Activated T-helper 2 cell treated with anti-CD3 and anti-CD28 coated beads, Interferon-gamma antibody, Interleukin-2, Interleukin-4, amounts not matched to agents 10 μg/mL and 5 μg/mL and 100 μg/mL, durations not matched to agents 14 hours and 24 hours and 36 hours (primary cell): ENCODE results near the gene HSD11B1L. TPM values are rescaled to one million over a fixed set of nuclear protein-coding genes. Genes with fewer than 3 reads are reported as not detected.

Experiments
- DNase-seq: peaks from one replicate; pipeline ENCODE4 v3.0.0; 2021; ENCODE audit warnings: low spot score
- H3K27ac Mint-ChIP-seq: one replicate; pipeline ENCODE4 v1.8.0; 2021; ENCODE audit warnings: mixed read lengths
- H3K27me3 Mint-ChIP-seq: one replicate; pipeline ENCODE4 v1.8.0; 2021; ENCODE audit warnings: low read depth, mixed read lengths
- H3K36me3 Mint-ChIP-seq: one replicate; pipeline ENCODE4 v1.8.0; 2021; ENCODE audit warnings: low read depth, mixed read lengths
- H3K4me1 Mint-ChIP-seq: one replicate; pipeline ENCODE4 v1.8.0; 2021; ENCODE audit warnings: low read depth, mixed read lengths
- H3K4me3 Mint-ChIP-seq: one replicate; pipeline ENCODE4 v1.8.0; 2021; ENCODE audit warnings: low read depth, mild to moderate bottlenecking, moderate library complexity, mixed read lengths
- H3K9me3 Mint-ChIP-seq: one replicate; pipeline ENCODE4 v1.8.0; 2021; ENCODE audit warnings: mixed read lengths
- intact Hi-C: fragments of 100-400 bp; cut with micrococcal nuclease; formaldehyde crosslinking; loops from one replicate; pipeline ENCODE4 v1.15.1; 2023
- total RNA-seq: library from RNA; stranded (reverse); gene quantifications from 2 replicates; pipeline ENCODE4 v1.2.3, GENCODE V29; 2022

HSD11B1L gene
- total RNA-seq, 1 donor from 2014 or later, result 2.5 TPM

DNA sequence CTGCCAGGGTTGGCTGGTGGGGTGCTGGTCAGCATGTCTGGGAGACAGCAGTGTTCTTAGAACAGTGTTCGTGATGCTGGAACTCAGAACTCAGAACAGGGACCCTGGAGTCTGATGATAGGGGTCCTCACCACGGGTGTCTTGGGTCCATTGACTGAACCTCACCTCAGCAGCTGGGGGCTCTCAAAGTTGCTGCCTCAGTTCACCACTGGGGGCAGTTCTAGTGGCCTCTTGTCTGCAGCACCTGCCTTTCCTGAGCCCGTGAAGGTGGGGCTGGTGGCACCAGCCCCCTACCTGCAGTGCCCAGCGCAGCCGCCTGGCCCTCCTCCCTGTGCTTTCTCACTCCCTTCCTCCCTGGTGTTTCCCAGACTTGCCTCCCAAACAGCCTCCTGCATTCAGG, 29.5 kb upstream of the HSD11B1L start:
- no peak overlapping the region for H3K27ac Mint-ChIP-seq
- H3K4me1 Mint-ChIP-seq, result no peaks in the 10 kb centered on the region
- no peak overlapping the region for H3K4me3 Mint-ChIP-seq
- intact Hi-C loops, result no loop called here
- H3K27me3 Mint-ChIP-seq, result no peaks in the 10 kb centered on the region
- DNase-seq, result no peak
- H3K9me3 Mint-ChIP-seq, result no peaks in the 10 kb centered on the region
- H3K36me3 Mint-ChIP-seq, result peaks cover 82% of the 10 kb centered on the region

DNA sequence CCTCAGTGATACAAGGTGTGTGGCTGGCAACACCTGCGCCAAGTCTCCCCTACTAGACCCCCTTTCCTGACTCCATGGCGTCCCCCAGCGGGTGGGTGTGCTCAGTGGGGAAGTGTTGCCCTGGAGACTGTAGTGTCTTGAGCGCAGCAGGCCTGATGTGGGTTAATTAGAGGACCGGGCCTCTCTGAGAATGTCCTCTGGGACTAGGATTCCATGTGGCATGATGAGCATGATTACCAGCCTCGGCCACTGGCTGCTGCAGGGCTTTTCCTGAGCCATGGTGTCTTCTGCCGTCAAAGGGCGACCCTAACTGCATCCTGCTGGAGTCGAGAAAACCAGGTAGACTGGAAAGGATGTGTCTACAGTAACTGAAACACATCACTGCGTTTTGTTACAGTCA, 28.6 kb upstream of the HSD11B1L start:
- DNase-seq, result no peak
- Mint-ChIP-seq H3K4me3 (no peak overlapping the region), H3K9me3 (no peaks in the 10 kb centered on the region), H3K27ac (no peak overlapping the region), H3K36me3 (peaks cover 77% of the 10 kb centered on the region), H3K4me1 (no peaks in the 10 kb centered on the region), H3K27me3 (no peaks in the 10 kb centered on the region)
- intact Hi-C loops, result no loop called here

DNA sequence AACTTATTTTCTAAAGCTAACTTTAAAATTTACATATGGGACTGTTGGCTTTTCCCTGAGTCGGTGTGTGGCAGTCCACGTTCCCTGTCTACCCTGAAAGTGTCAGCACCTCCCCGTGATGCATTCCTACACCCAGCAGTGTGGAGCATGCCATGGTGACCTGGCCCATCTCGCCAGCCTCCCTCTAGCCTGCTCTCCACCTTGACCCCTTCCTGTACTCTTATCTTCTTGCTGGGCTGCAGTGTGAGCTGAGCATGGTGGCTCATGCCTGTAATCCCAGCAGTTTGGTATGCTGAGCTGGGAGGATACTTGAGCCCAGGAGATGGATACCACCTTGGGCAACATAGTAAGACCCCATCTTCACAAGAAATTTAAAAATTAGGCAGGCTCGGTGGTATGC, 25.9 kb upstream of the HSD11B1L start:
- DNase-seq, result no peak
- Mint-ChIP-seq H3K27ac (no peak overlapping the region), H3K36me3 (peaks cover 68% of the 10 kb centered on the region), H3K27me3 (no peaks in the 10 kb centered on the region), H3K4me1 (no peaks in the 10 kb centered on the region), H3K4me3 (no peak overlapping the region), H3K9me3 (no peaks in the 10 kb centered on the region)
- intact Hi-C loops, result no loop called here

DNA sequence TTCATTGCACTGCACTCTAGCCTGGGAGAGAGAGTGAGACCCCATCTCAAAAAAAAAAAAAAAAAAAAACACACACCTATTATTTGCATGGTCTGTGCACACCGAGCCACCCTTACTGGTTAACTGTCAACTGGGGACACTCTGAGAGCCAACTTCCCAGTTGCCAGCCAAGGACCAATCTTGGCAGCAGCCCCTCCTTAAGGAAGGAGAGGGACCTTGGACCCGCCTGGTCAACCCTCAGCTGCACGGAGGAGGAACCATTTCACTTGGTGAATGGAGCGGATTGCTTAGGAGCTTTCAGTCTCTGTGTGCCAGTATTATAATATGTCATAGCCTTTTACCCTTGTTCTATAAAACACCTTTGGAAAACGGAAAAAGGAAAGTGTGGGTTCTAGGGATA, 25.4 kb upstream of the HSD11B1L start:
- no peak overlapping the region for H3K4me3 Mint-ChIP-seq
- DNase-seq, result no peak
- intact Hi-C loops, result no loop called here
- no peak overlapping the region for H3K27ac Mint-ChIP-seq
- H3K36me3 Mint-ChIP-seq, result peaks cover 65% of the 10 kb centered on the region
- H3K9me3 Mint-ChIP-seq, result no peaks in the 10 kb centered on the region
- no peaks in the 10 kb centered on the region for H3K4me1 Mint-ChIP-seq
- H3K27me3 Mint-ChIP-seq, result no peaks in the 10 kb centered on the region

DNA sequence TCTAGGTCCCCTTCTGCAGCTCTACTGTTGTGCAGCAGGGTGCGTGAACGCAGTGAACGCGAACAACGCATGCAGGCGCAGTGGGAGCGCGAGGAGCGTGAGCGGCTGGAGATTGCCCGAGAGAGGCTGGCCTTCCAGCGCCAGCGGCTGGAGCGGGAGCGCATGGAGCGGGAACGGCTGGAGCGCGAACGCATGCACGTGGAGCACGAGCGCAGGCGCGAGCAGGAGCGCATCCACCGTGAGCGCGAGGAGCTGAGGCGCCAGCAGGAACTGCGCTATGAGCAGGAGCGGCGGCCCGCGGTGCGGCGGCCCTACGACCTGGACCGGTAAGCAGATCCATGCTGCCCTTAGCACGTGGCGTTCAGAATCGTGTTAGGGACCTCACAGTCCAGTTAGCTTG, 19.3 kb upstream of the HSD11B1L start:
- no peak overlapping the region for H3K27ac Mint-ChIP-seq
- H3K27me3 Mint-ChIP-seq, result no peaks in the 10 kb centered on the region
- no peak overlapping the region for H3K4me3 Mint-ChIP-seq
- H3K36me3 Mint-ChIP-seq, result peaks cover 61% of the 10 kb centered on the region
- intact Hi-C loops, result no loop called here
- no peaks in the 10 kb centered on the region for H3K9me3 Mint-ChIP-seq
- DNase-seq, result no peak
- peaks cover 5% of the 10 kb centered on the region for H3K4me1 Mint-ChIP-seq

DNA sequence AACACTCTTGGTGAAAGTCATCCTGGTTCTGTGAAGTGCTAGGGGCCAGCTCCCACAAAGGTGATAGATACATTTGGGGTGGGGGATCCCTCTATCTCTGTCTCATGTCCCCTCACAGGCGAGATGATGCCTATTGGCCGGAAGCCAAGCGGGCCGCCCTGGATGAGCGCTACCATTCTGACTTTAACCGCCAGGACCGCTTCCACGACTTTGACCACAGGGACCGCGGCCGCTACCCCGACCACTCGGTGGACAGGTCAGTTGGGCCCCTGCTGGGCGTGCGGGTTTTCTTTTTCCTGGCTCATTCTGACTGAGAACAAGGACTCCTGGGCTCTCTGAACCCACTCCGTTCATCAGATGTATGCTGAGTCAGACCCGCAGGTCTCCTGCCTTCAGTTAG, 16.9 kb upstream of the HSD11B1L start:
- Mint-ChIP-seq H3K36me3 (peaks cover 69% of the 10 kb centered on the region), H3K27me3 (no peaks in the 10 kb centered on the region), H3K4me1 (peaks cover 5% of the 10 kb centered on the region), H3K27ac (no peak overlapping the region), H3K4me3 (no peak overlapping the region), H3K9me3 (no peaks in the 10 kb centered on the region)
- no peak for DNase-seq
- intact Hi-C loops, result no loop called here

DNA sequence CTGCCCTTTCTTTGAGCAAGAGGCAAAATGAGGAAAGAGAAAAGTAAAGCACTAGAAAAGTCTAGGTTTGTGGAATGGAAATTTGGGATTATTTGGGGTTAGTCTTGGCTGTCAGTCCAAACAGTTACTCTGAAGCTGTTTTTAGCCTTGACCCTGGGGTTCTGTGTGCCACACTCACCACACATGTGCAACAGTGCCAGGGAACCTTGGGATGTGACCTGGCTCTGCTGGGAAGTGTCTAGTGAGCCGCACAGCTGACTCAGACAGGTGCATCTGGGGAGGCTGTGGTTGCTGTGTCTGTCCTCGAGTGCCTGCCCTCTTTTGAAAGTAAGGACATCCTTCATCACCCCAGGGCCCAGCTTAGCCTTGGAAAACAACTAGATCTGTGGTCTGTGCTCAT, 16.3 kb upstream of the HSD11B1L start:
- no peak overlapping the region for H3K27ac Mint-ChIP-seq
- intact Hi-C loops, result no loop called here
- H3K27me3 Mint-ChIP-seq, result no peaks in the 10 kb centered on the region
- peaks cover 75% of the 10 kb centered on the region for H3K36me3 Mint-ChIP-seq
- H3K4me3 Mint-ChIP-seq, result no peak overlapping the region
- peaks cover 5% of the 10 kb centered on the region for H3K4me1 Mint-ChIP-seq
- no peaks in the 10 kb centered on the region for H3K9me3 Mint-ChIP-seq
- no peak for DNase-seq

DNA sequence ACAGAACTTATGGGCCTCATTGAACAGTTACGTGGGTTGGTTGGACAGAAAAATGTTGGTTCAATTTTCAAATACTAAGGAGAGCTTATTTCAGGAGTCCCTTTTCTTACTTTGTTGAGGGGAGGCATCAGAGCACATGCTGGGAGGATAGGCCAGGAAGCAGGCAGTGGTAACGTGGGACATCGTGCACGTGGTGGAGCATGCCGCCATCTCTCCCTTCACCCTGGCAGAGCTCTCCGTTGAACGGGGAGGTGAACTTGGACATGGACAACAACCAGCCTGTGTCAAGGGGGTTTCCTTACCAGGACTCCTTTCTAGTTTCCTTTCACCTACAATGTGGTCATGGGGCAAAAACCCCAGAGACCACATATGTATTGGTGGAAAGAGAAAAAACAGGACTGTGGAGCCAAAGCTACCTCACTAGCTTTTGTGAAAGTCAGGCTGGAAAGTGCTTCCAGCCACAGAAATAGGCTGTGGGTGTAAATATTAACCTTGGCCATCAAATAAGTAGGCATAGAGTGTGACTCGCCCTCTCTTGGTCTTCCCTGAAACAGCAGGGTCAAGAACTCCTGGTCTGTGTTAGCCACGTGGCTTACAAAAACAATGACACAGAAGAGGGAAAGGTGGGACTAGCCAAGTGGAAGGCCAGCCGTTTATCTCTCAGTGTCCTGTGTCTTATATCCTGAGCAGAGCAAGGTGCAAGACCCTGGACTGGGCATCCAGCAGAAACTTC, 14.9 kb upstream of the HSD11B1L start:
- intact Hi-C loops, result no loop called here
- DNase-seq, result no peak
- H3K4me3 Mint-ChIP-seq, result no peak overlapping the region
- H3K36me3 Mint-ChIP-seq, result peaks cover 77% of the 10 kb centered on the region
- peak overlapping the region; percentile 43 for H3K27ac Mint-ChIP-seq
- H3K27me3 Mint-ChIP-seq, result no peaks in the 10 kb centered on the region
- H3K9me3 Mint-ChIP-seq, result no peaks in the 10 kb centered on the region
- H3K4me1 Mint-ChIP-seq, result peaks cover 5% of the 10 kb centered on the region

DNA sequence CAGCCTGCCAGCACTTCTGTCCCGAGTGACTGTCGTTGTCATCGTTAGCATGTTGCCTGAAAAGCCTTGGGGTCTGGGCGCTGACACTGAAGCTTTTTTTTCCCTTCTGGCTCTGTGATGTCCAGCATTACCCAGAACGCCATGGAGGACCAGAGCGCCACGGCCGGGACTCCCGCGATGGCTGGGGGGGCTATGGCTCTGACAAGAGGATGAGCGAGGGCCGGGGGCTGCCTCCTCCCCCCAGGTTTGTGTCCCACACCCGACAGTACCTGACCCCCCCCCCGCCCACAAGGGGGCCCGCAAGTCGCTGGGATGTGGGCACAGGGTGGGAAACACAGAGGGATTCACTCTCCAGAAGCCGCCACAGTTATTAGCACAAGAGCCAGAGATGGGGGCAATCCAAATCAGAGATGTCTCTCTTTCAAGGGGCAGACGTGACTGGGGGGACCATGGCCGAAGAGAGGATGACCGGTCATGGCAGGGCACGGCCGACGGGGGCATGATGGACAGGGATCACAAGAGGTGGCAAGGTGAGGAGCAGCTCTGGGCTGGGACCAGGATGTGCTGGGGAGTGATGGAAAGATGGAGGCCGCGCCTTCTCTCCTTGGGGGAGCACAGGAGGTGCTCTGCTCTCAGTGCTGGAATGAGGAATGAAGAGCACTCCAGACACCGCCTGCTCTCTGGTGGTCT, 13.8 kb upstream of the HSD11B1L start:
- intact Hi-C loops, result no loop called here
- no peaks in the 10 kb centered on the region for H3K27me3 Mint-ChIP-seq
- no peaks in the 10 kb centered on the region for H3K9me3 Mint-ChIP-seq
- DNase-seq, result no peak
- H3K4me1 Mint-ChIP-seq, result peaks cover 5% of the 10 kb centered on the region
- peaks cover 76% of the 10 kb centered on the region for H3K36me3 Mint-ChIP-seq
- no peak overlapping the region for H3K4me3 Mint-ChIP-seq
- H3K27ac Mint-ChIP-seq, result no peak overlapping the region

DNA sequence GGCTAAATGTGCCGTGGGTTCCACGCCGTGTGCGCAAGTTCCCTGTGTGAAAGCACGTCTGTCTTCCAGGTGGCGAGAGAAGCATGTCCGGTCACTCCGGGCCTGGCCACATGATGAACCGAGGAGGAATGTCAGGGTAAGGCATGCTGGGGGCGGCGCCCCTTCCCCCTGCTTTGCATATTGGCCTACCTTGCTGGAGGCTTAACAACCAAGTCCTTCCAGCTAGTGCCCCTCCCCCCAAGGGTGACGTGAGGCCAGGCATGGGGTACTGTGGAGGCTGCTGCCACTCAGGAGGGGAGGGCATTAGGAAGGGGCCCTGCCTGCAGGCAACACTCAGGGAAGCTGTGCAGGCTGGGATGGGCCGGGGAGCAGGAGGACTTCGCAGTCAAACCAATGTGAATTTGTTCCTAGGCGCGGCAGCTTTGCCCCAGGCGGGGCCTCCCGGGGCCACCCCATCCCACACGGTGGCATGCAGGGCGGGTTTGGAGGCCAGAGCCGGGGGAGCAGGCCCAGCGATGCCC, 13.0 kb upstream of the HSD11B1L start:
- Mint-ChIP-seq H3K4me3 (no peak overlapping the region), H3K9me3 (no peaks in the 10 kb centered on the region), H3K4me1 (peaks cover 5% of the 10 kb centered on the region), H3K27me3 (no peaks in the 10 kb centered on the region), H3K36me3 (peaks cover 77% of the 10 kb centered on the region), H3K27ac (no peak overlapping the region)
- intact Hi-C loops, result no loop called here
- DNase-seq, result no peak

DNA sequence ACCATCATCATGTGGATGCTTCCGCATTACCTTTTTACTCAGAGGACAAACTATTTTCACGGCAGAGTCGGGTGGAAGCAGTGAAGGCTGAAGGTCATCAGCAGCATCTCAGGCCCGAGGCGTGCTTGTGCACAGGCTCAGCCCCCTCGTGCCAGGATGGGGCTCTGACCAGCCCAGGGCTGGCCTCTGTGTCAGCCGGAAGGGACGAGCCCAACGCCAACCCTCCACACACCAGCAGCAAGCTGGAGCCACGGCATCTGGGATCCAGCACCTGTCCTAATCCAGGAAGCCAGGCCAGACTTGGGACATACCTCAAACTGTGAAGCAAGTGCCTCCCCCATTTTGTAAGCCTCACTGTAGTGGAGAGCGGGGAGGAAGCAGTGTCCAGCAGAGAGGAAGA, 11.6 kb upstream of the HSD11B1L start:
- DNase-seq, result no peak
- intact Hi-C loops, result no loop called here
- no peaks in the 10 kb centered on the region for H3K27me3 Mint-ChIP-seq
- H3K27ac Mint-ChIP-seq, result no peak overlapping the region
- peaks cover 77% of the 10 kb centered on the region for H3K36me3 Mint-ChIP-seq
- peaks cover 5% of the 10 kb centered on the region for H3K4me1 Mint-ChIP-seq
- no peak overlapping the region for H3K4me3 Mint-ChIP-seq
- no peaks in the 10 kb centered on the region for H3K9me3 Mint-ChIP-seq

DNA sequence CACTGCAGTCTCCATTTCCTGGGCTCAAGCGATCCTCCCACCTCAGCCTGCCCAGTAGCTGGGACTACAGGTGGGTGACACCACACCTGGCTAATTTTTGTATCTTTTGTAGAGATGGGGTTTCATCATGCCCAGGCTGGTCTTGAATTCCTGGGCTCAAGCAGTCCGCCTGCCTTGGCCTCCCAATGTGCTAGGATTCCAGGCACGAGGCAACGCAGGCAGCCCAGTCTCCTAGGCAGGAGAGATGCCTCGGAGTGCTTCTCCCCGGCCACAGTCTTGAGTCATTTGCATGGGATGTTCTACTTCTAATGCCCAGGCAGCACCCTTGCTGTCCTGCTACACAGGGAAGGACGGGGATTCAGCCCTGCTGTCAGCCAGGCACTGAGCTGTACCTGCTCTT, 9.2 kb upstream of the HSD11B1L start:
- H3K9me3 Mint-ChIP-seq, result no peaks in the 10 kb centered on the region
- H3K27ac Mint-ChIP-seq, result no peak overlapping the region
- H3K4me1 Mint-ChIP-seq, result no peaks in the 10 kb centered on the region
- H3K36me3 Mint-ChIP-seq, result peaks cover 53% of the 10 kb centered on the region
- intact Hi-C loops, result no loop called here
- no peaks in the 10 kb centered on the region for H3K27me3 Mint-ChIP-seq
- H3K4me3 Mint-ChIP-seq, result no peak overlapping the region
- no peak for DNase-seq

DNA sequence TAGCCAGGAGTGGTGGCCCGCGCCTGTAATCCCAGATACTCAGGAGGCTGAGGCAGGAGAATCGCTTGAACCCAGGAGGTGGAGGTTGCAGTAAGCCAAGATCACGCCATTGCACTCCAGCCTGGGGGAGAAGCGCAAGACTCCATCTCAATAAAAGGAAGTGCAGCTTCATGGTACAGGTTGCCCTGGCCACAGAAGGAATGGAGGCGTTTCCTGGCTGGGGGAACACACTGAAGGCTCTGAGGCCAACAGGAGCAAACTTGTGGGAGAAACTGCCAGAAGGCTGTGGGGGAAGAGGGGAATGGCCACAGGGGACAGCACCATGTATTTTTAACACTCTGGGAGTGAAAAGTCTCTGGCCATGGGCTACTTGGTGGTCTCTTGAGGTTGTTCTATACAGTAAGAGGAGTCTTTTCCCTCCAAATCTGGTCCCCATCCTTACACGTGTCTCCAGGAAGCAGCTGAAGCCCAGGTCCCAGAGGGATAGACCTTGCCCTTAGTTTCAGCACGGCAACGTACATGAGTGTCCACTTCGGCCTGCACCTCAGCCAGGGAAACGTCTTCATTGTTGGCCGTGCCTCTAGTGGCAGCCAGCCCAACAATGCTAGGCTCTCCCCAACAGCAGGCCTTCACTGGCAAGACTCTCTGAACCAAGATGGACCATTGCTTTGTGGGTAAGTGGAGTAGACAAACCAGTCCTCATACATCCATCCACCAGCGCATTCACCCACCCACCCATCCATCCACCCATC, 7.9 kb upstream of the HSD11B1L start:
- H3K4me1 Mint-ChIP-seq, result no peaks in the 10 kb centered on the region
- no peaks in the 10 kb centered on the region for H3K27me3 Mint-ChIP-seq
- H3K36me3 Mint-ChIP-seq, result peaks cover 42% of the 10 kb centered on the region
- DNase-seq, result no peak
- H3K9me3 Mint-ChIP-seq, result no peaks in the 10 kb centered on the region
- intact Hi-C loops, result no loop called here
- no peak overlapping the region for H3K4me3 Mint-ChIP-seq
- H3K27ac Mint-ChIP-seq, result no peak overlapping the region
